Effector CD4-positive, alpha-beta T cell (primary cell): Measurements from ENCODE around the gene STEAP1. TPM values are rescaled to one million over a fixed set of nuclear protein-coding genes. Genes with fewer than 3 reads are reported as not detected.
"Not testable (repeated sequence)": the region's sequence is repeated elsewhere in the genome, so short reads cannot be mapped to it uniquely, and the experiment has no call there.

ENCODE experiments used
- DNase-seq: peaks from one replicate; pipeline ENCODE4 v3.0.0-alpha.2; 2020
- total RNA-seq: gene quantifications from one replicate; lab custom pipeline; 2026; lab: John Stamatoyannopoulos, UW

Gene STEAP1
- total RNA-seq: not detected

GRCh38 chr7:90153943-90154771 lies at the start of gene STEAP1:
Gene STEAP1, plus strand, starts transcription at chr7:90154469. Its CDS starts 5,320 bp downstream, at chr7:90159789.
- DNase-seq: peak; percentile 76

DNA sequence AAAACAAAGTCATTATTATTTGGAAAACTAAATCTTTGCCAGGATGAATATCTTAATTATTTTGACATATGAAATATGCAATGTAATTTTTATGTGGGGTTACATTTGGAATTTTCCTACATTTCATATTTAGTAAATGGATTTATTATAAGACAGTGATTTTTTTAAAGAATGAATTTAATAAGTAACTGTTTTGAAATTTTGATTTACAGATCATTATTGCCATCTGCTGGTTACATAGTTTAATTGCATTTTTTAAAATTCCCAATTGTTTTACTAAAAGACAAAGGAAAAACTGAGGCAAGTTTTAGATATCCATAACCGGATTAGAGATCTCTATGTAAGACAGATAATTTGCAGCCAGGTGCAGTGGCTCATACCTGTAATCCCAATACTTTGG lies 39.3 kb upstream of the STEAP1 start:
- not testable (repeated sequence) for DNase-seq

DNA sequence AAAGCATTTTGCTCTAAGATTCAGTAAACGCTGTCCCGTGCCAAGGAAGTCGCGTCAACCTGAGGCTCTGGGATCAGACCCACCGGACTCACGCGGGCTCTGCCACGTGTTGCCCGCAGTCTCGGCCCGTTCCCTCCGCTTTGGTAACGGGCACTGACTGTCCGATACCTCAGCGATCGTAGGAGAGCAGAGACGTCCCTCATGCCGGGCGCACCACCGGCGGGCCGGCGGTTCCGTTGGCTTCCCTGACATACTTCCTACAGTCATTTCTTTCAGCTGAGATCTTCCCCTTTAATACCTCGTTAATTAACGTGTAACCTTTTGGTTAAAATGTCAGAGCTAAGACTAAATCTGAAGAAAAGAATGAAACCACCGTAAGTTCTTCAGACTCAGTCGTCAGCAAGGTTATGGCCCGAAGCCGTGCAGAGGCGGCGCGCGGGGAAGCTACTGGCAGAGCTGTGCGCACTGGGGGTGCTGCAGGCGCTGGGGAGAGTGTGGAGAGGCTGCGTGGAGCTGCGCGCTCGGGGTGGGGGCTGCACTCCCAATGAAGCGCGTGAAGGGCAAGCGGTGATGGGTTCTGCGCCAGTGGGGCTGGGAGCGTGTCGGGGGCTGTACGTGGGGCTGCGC lies 35.6 kb upstream of the STEAP1 start:
- not testable (repeated sequence) for DNase-seq

- DNase-seq: no peak
Observed at GRCh38 chr7:90119178-90119971, 34.9 kb upstream of the STEAP1 start.

DNA sequence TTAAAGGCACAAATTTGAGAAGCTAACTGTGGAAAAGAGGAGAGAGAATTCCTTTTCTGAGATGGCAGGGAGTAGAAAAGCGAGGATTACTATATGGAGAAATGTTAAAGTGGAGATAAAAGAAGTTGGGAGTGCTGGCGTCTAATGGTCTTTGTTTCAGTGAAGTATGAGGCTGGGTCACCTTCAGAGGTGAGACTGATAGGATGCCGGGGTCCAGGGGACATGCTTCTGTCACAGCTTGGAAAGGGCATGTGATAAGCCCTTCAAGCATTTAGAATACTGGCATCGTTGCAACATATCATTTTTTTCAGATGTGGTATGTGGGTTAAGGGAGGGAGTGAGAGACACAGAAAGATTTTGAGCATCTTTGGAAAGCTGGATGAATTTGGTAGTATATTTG lies 34.1 kb upstream of the STEAP1 start:
- not testable (repeated sequence) for DNase-seq

DNA sequence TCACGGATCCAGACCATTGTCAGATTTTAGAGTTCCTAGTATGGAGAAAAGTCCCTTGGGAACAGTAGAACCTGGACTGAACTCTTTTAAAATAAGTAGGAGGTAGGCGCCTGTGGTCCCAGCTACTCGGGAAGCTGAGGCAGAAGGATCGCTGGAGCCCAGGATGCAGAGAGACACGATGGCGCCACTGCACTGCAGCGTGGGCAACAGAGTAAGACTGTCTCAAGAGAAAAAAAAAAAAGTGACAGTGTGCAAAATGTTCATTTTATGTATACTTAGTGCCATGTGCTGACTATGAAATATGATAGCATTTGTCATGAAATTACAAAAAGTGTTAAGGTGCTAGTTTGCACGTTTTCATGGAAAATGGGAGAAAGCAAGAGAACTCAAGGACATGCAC lies 22.5 kb upstream of the STEAP1 start:
- DNase-seq: not testable (repeated sequence)

GRCh38 chr7:90147079-90147960 lies 6.9 kb upstream of the STEAP1 start:
- DNase-seq: not testable (repeated sequence)

GRCh38 chr7:90149428-90149827 lies 4.8 kb upstream of the STEAP1 start:
- not testable (repeated sequence) for DNase-seq

DNA sequence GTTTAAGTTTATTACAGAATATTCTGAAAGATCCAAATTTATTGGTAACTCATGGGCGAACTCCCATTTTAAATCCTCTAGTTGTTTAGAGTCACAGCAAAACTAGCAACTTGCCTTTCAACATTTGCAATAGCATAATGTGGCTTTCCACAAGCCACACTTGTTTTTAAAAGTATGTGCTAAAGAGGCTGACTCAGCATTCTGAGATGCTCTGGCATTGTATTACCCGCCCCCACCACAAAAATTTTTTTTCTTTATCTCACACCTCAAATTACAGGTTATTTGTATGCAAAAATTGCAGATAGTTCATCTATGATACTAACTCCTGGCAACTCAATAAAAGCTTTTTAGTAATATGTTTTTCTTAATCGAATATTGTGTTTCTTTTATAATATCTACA lies 2.4 kb upstream of the STEAP1 start:
- not testable (repeated sequence) for DNase-seq

DNA sequence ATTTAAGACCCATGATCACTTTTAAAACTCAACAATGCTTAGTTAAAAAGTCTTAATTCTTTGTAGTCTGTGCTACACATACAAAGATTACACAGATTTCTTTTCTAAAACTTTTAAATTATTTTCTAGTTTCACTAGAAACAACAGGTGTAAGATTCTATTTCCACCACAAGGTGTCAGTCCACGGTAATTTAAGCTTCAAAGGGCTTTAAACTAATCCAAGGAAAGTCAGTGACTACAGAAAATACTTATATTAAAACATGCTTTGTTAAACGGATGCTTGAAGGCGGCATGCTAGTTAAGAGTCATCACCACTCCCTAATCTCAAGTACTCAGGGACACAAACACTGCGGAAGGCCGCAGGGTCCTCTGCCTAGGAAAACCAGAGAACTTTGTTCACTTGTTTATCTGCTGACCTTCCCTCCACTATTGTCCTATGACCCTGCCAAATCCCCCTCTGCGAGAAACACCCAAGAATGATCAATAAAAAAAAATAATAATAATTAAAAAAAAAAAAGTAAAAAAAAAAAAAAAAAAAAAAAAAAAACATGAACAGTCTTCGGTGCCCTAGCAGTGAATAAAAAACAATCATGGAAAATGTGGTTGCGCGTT lies 1.5 kb upstream of the STEAP1 start:
- DNase-seq: not testable (repeated sequence)

GRCh38 chr7:90155206-90155605 lies 937 bp downstream of the STEAP1 start:
- no peak for DNase-seq

GRCh38 chr7:90157331-90157730 lies 3.1 kb downstream of the STEAP1 start:
- DNase-seq: not testable (repeated sequence)

GRCh38 chr7:90157761-90158350 lies 3.6 kb downstream of the STEAP1 start:
- not testable (repeated sequence) for DNase-seq

DNA sequence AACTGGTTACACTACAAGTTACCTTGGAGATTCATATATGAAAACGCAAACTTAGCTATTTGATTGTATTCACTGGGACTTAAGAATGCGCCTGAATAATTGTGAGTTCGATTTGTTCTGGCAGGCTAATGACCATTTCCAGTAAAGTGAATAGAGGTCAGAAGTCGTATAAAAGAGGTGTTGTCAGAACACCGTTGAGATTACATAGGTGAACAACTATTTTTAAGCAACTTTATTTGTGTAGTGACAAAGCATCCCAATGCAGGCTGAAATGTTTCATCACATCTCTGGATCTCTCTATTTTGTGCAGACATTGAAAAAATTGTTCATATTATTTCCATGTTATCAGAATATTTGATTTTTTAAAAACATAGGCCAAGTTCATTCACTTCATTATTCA lies 9.3 kb downstream of the STEAP1 start:
- no peak for DNase-seq

DNA sequence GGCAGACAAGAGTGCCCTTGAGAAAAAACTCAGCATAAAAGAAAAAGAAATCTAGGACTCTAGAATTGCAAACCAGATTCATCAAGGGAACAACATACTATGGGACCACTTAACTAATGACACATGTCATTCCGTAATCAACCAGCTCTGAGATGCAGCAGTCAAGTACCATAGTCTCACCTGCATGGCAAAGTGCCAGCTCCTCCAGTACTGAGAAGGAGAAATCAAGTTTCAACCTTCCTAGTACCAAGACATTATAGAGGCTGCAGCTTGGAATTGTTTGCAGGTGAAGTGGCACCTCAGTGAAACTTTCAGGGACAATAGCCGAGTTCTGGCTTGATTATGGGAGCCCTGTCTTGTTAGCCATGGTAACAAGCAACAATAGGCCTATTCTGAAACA lies 11.5 kb downstream of the STEAP1 start:
- DNase-seq: no peak

- no peak for DNase-seq
Observed at GRCh38 chr7:90166153-90166552, 11.9 kb downstream of the STEAP1 start.

- DNase-seq: no peak
Observed at GRCh38 chr7:90167361-90167760, 13.1 kb downstream of the STEAP1 start.

GRCh38 chr7:90169891-90170290 lies 15.6 kb downstream of the STEAP1 start:
- no peak for DNase-seq

- DNase-seq: no peak
Observed at GRCh38 chr7:90172121-90172520, 17.9 kb downstream of the STEAP1 start.

DNA sequence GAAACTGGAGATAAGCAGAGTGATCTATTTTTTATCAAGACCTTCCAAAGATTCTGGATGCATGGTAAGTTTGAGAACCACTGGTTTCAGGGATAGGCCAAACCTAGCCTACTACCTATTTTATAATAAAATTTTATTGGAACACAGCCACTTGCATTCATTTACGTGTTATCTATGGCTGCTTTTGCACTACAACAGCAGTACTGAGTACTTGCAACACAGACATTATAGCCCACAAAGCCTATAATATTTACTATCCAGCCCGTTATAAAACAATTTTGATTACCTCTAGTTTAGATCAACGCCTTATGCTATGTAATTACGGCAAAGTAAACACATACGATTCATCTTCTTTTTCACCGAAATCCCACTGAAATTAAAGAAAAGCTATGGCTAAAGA lies 18.4 kb downstream of the STEAP1 start:
- DNase-seq: no peak

- no peak for DNase-seq
Observed at GRCh38 chr7:90173127-90173844, 19.0 kb downstream of the STEAP1 start.
